ENCODE results near the gene TMA7B. TPM values are rescaled to one million over a fixed set of nuclear protein-coding genes. Genes with fewer than 3 reads are reported as not detected.

Gene TMA7B
- total and polyA plus RNA-seq, 2 donors (not counting 1 experiment from before 2014, with no cell fraction given), result 0.85 to 1.4 TPM

GRCh38 chr22:40006641-40007040 lies 46.4 kb downstream of the TMA7B start:
- H3K4me3 ChIP-seq (ENCODE audit: control extremely low read depth in 1 of 5, extremely low read depth in 1 of 5, insufficient read depth in 1 of 5, low read depth in 2 of 5, low read length in 4 of 5), result no peak overlapping the region
- Mint-ChIP-seq H3K27me3 (peaks cover 49% of the 10 kb centered on the region), H3K4me3 (no peak overlapping the region), H3K27ac (no peak overlapping the region), H3K9me3 (ENCODE audit: insufficient read depth) (no peaks in the 10 kb centered on the region), H3K4me1 (no peaks in the 10 kb centered on the region)
- H3K4me2 ChIP-seq (replicated peaks; ENCODE audit: low read depth, low read length, poor library complexity, severe bottlenecking), result no peak overlapping the region
- POLR2A ChIA-PET, result no interaction called here
- no peak overlapping the region for H3K27ac ChIP-seq (ENCODE audit: low read length in 2 of 2)
- peaks cover 0 to 38% (median 8%) of the 10 kb centered on the region in 4 experiments for H3K27me3 ChIP-seq (replicated peaks in 1 of 4; ENCODE audit: control extremely low read depth in 1 of 4, control insufficient read depth in 3 of 4, insufficient read depth in 4 of 4, low read length in 3 of 4)
- ATAC-seq (ENCODE audit: low read depth) (no peak), DNase-seq (no peak)
- WGBS (ENCODE audit: insufficient coverage), result 81% methylated on average over 8 of the region's 8 CpGs
- H3K9ac ChIP-seq (ENCODE audit: low read length), result no peak overlapping the region
- H3K9me3 ChIP-seq (ENCODE audit: control extremely low read depth in 1 of 3, control insufficient read depth in 2 of 3, insufficient read depth in 1 of 3, low read length in 2 of 3), result no peaks in the 10 kb centered on the region
- H3K36me3 ChIP-seq (replicated peaks in 1 of 2; ENCODE audit: control extremely low read depth in 1 of 2, control insufficient read depth in 1 of 2, extremely low read depth in 1 of 2, insufficient read depth in 2 of 2, low read length in 1 of 2), result no peaks in the 10 kb centered on the region
- CTCF ChIA-PET, result no interaction called here
- H3K4me1 ChIP-seq (ENCODE audit: control insufficient read depth in 2 of 2, insufficient read depth in 2 of 2, low read length in 2 of 2), result no peaks in the 10 kb centered on the region
- H2AFZ ChIP-seq (ENCODE audit: insufficient read depth, low read depth, low read length, poor library complexity, severe bottlenecking), result no peak overlapping the region
- H4K20me1 ChIP-seq (ENCODE audit: control insufficient read depth, insufficient read depth, low read length, poor library complexity, severe bottlenecking), result no peaks in the 10 kb centered on the region
- H3K79me2 ChIP-seq (ENCODE audit: control insufficient read depth, insufficient read depth, low read length), result no peaks in the 10 kb centered on the region
- TF ChIP-seq EZH2 (IDR thresholded peaks at IDR 0.05; ENCODE audit: borderline replicate concordance, insufficient read depth, low read depth, low read length, poor library complexity, severe bottlenecking) (no peak), CTCF (IDR thresholded peaks at IDR 0.05) (no peak)
- intact Hi-C loops (cut with micrococcal nuclease), result no loop called here

- H3K9ac ChIP-seq (ENCODE audit: low read length), result no peak overlapping the region
- no peak overlapping the region for H3K4me2 ChIP-seq (replicated peaks; ENCODE audit: low read depth, low read length, poor library complexity, severe bottlenecking)
- Mint-ChIP-seq H3K4me3 (no peak overlapping the region), H3K4me1 (no peaks in the 10 kb centered on the region), H3K9me3 (ENCODE audit: insufficient read depth) (no peaks in the 10 kb centered on the region), H3K27ac (no peak overlapping the region), H3K27me3 (peaks cover 50% of the 10 kb centered on the region)
- TF ChIP-seq EZH2 (IDR thresholded peaks at IDR 0.05; ENCODE audit: borderline replicate concordance, insufficient read depth, low read depth, low read length, poor library complexity, severe bottlenecking) (no peak), CTCF (IDR thresholded peaks at IDR 0.05) (no peak)
- peaks cover 0 to 38% (median 8%) of the 10 kb centered on the region in 4 experiments for H3K27me3 ChIP-seq (replicated peaks in 1 of 4; ENCODE audit: control extremely low read depth in 1 of 4, control insufficient read depth in 3 of 4, insufficient read depth in 4 of 4, low read length in 3 of 4)
- intact Hi-C loops (cut with micrococcal nuclease), result no loop called here
- POLR2A ChIA-PET, result no interaction called here
- DNase-seq, result no peak
- H2AFZ ChIP-seq (ENCODE audit: insufficient read depth, low read depth, low read length, poor library complexity, severe bottlenecking), result no peak overlapping the region
- no peaks in the 10 kb centered on the region for H3K79me2 ChIP-seq (ENCODE audit: control insufficient read depth, insufficient read depth, low read length)
- 82% methylated on average over 21 of the region's 27 CpGs for WGBS (ENCODE audit: insufficient coverage)
- H3K4me1 ChIP-seq (ENCODE audit: control insufficient read depth in 2 of 2, insufficient read depth in 2 of 2, low read length in 2 of 2), result no peaks in the 10 kb centered on the region
- CTCF ChIA-PET, result interaction anchor here (1.8 kb wide), 1 partner anchor 16 kb away, joined by 10 read pairs; no protein-coding TSS in a partner anchor
- no peak overlapping the region for H3K4me3 ChIP-seq (ENCODE audit: control extremely low read depth in 1 of 5, extremely low read depth in 1 of 5, insufficient read depth in 1 of 5, low read depth in 2 of 5, low read length in 4 of 5)
- ATAC-seq (ENCODE audit: low read depth), result no peak
- no peak overlapping the region for H3K27ac ChIP-seq (ENCODE audit: low read length in 2 of 2)
- H3K36me3 ChIP-seq (replicated peaks in 1 of 2; ENCODE audit: control extremely low read depth in 1 of 2, control insufficient read depth in 1 of 2, extremely low read depth in 1 of 2, insufficient read depth in 2 of 2, low read length in 1 of 2), result no peaks in the 10 kb centered on the region
- no peaks in the 10 kb centered on the region for H3K9me3 ChIP-seq (ENCODE audit: control extremely low read depth in 1 of 3, control insufficient read depth in 2 of 3, insufficient read depth in 1 of 3, low read length in 2 of 3)
- no peaks in the 10 kb centered on the region for H4K20me1 ChIP-seq (ENCODE audit: control insufficient read depth, insufficient read depth, low read length, poor library complexity, severe bottlenecking)
Measured at GRCh38 chr22:40007853-40008710, 47.9 kb downstream of the TMA7B start.

Data from B cell (primary cell).